ENCODE results near the gene WASHC4.

WASHC4 gene, protein sequence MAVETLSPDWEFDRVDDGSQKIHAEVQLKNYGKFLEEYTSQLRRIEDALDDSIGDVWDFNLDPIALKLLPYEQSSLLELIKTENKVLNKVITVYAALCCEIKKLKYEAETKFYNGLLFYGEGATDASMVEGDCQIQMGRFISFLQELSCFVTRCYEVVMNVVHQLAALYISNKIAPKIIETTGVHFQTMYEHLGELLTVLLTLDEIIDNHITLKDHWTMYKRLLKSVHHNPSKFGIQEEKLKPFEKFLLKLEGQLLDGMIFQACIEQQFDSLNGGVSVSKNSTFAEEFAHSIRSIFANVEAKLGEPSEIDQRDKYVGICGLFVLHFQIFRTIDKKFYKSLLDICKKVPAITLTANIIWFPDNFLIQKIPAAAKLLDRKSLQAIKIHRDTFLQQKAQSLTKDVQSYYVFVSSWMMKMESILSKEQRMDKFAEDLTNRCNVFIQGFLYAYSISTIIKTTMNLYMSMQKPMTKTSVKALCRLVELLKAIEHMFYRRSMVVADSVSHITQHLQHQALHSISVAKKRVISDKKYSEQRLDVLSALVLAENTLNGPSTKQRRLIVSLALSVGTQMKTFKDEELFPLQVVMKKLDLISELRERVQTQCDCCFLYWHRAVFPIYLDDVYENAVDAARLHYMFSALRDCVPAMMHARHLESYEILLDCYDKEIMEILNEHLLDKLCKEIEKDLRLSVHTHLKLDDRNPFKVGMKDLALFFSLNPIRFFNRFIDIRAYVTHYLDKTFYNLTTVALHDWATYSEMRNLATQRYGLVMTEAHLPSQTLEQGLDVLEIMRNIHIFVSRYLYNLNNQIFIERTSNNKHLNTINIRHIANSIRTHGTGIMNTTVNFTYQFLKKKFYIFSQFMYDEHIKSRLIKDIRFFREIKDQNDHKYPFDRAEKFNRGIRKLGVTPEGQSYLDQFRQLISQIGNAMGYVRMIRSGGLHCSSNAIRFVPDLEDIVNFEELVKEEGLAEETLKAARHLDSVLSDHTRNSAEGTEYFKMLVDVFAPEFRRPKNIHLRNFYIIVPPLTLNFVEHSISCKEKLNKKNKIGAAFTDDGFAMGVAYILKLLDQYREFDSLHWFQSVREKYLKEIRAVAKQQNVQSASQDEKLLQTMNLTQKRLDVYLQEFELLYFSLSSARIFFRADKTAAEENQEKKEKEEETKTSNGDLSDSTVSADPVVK

DNA sequence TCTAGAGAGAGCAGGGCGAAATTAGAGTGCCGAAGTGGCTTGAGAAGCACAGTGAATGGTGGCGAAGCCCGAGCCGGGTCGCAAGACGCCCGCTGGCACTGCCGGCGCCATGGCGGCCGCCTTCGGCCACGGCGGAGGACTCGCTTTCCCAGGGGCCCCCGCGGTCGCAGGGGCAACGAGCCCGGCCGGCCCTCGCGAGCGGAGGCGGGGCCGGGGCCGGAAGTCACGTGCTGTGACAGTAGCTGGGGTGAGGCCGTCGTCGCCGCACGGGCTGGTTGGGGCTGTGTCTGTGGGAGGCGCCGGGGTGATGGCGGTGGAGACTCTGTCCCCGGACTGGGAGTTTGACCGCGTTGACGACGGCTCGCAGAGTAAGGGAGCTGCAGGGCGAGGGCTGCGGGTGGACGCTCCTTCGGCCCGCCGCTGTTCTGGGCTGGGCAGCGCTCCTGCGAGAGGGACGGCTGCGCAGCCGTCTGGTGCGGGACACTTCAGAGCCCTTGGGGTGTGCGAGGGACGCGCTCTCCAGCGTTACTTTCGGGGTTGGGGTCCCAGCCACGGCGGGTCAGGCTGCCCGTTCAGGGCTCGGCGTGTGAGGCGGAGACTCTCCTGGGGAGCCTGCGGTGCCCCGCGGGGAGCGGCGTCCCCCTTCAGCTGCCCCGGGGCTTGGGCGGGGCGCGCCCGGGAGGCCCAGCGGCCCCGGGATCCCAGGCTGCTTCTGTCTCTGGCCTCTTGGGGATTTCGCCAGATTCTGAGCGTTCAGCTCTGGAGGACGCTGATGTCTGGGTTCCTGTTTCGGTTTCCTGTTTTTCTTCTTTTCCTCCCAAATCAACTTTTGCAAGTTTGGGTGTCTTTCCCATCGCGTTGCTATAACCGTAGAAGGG, at the start of gene WASHC4:
Gene WASHC4 (plus strand): TSS at position 238 of the 878 bp plus-strand sequence. CDS start 70 bp downstream, at position 308.
- peak; percentile 98 for DNase-seq (ENCODE audit: low spot score)

DNA sequence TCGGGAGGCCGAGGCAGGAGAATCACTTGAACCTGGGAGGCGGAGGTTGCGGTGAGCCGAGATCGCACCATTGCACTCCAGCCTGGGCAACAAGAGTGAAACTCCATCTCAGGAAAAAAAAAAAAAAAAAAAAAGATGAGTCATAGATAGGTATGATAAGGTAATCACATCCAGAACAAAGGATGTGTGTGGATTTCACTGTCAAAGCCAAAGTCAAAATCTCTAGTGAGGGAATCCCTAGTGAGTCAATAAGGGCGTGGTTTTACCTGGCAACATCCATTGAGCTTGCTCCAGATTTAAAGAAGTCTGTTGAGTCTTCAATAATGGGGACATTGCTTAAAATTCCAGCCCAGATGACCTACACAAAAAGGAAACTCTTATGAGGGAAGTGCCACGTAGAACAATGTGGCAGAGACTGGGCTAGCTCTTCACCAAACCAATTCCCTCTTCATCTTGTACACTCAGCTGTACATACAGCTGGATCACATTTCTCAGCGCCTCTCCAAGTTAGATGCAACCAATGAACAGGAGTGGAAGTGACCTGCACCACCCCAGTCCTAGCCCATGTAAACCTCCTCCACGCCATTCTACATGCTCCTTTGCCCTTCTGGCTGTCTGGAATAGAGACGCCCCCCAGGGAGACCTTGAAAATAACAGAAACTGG, 46.7 kb upstream of the WASHC4 start:
- DNase-seq (ENCODE audit: low spot score) = no peak

DNA sequence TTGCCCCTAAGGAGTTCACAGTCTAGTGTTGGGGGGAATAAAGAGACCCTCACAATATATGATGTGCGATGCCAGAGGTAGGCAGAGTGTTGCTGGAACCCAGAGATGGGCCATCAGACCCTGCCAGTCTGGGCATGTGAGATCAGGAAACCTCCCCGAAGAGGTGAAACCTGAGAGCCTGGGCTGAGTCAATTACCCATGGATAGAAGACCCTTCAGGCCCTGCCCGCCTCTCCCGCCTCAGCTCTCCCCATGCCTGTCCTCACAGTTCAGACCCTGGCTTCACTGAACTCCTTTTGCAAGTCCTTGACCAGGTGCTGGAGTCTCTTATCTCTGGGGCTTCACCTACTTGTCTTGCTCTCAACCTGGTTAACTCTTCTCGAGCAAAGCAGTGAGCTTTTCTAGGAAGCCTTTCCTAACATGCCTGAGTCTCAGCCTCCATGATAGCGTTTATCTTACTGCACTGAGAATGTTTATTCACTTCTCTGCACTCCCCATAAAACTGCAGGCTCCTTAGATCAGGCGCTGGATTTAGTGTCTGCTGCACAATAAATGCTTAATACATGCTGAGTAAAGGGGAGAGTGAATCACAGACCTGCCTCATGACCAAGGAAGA, 42.9 kb upstream of the WASHC4 start:
- DNase-seq (ENCODE audit: low spot score) = no peak

DNA sequence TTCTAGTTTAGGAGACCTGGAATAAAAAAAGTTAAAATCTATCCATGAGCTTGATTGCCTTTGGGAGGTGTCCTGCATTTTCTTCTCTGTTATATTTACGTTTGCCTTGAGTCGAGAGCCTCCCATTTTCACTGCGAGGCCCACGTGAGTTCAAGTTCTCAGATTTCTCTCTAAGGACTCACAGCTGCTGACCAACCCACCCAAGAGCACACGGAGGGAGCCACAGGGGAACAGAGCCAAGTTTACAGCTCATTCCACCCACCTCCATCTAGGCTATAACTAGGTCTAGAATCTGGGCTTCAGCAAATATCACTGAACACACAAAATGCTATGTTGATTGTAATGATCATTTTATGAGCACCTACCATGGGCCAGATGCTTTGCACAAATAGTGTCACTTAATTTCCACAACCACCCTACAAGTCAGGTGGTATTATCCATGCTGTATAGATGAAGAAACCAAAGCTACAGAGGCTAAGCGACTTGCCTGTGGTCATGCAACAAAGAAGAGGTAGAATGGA, 40.0 kb upstream of the WASHC4 start:
- peak; percentile 10 for DNase-seq (ENCODE audit: low spot score)

DNA sequence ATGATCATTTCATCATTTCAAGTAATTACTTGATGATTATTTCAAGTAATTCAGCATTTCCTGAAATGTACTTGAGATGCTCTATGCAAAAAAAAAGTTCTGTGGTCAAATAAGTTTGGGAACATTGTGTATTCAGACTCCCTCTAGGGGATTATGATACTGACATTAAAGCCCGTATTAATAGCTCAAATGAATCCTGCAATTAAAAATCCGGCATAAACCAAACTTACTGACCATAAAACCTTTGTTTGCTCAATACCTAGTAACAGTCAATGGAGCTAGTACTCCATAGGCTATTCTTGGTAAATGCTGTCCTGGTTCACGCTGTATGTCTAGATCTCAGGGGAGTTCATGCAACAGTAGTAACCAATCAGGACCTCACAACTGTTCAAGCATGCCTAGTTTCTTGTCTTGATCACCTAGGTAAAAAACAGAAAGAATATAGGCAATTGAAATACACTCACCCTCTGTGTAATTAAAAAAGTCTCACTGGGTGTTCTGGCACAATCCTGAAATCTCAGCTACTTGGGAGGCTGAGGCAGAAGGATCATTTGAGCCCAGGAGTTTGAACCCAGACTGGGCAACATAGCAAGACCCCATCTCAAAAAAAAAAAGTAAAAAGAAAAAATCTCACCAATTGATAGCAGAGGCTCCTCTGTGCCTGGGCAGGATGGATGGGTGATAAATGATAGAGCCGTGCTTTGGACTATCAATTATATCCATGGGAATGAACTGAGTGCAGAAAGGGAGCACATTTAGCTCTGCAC, 37.4 kb upstream of the WASHC4 start:
- no peak for DNase-seq (ENCODE audit: low spot score)

DNA sequence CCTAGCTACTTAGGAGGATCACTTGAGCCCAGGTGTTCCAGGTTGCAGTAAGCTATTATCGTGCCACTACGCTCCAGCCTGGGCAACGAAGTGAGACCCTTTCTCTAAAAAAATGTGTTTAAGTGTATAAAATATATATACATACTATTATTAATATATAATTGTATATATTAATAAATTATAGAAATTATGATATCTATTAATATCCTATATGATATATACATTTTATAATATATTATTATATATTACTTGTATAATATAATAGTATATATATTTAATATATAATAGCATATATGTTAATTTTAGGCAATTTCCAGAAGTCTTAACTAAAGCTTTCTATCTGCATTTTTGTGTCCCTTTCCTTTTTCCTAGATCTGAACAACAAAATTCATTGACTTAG, 35.5 kb upstream of the WASHC4 start:
- no peak for DNase-seq (ENCODE audit: low spot score)

DNA sequence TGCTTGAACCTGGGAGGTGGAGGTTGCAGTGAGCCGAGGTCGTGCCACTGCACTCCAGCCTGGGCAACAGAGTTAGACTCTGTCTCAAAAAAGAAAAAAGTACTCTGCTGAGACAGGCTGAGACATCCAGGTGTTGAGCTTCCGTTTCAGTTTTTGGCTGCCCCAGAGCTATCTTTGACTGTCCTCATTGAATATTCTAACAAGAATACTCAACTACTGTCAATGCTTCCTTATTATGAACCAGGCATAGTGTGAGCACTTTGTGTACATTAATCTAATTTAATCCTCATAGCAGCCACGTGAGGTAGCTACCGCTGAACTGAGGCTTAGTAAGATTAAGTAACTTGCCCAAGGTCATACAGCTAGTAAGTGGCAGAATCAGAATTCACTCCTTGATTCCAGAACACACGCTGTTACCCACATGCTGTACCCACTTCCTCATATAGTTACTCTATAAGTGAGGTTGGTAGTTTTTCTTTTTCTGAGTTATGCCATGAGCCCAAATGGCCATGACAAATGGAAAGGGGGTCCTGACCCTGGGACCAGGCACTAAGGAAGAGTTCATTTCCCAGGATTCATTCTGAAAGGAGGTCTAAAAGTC, 34.5 kb upstream of the WASHC4 start:
- no peak for DNase-seq (ENCODE audit: low spot score)

DNA sequence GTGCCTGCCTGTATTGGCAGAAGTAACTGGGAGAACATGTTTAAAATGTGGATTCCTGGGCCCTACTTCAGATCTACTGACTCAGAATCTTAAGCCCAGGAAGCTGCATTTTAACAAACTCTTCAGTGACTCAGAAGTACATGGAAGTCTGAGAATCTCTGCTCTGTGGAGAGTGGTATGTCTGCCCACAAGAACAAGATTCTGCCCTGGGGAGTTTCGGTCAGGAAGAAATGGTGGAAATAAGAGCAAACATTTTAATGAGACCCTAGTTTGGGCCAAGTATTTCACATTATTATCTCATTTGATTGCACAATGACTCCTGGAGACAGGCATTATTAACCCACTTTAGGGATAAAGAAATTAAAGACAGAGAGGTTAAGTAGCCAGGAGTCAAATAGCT, 31.4 kb upstream of the WASHC4 start:
- DNase-seq (ENCODE audit: low spot score) = peak; percentile 16

DNA sequence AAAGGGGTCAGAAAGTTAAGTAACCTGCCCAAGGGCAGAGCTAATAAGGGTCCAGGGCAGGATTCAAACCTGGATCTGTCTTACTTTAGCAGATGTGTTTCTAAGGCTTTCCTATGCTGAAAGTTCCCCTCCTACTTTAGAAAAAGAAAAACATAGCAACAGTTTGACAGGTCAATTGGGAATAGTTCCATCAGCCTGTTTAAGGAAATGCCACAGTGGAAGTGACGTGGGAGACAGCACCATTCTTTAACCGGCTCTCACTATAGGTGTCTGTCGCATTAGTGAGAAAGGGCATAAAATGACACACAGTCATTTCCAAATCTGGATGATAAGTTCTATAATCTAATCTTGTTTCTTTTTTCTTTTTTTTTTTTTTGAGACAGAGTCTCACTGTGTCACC, 30.6 kb upstream of the WASHC4 start:
- DNase-seq (ENCODE audit: low spot score) = no peak

DNA sequence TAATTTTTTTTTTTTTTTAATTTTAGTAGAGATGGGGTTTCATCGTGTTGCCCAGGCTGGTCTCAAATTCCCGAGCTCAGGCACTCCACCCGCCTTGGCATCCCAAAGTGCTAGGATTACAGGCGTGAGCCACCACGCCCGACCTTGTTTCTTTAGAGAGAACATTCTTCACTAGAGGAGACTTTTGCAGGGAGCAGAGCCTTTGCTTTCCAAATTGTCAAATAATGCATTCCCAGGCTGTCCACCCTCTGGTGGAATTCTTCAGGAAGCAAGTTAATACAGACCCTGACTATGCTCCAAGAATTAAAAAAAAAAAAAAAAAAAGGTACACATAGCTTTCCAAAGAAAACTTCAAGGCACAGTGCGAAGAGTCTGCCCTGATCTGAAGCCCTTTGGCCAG, 30.1 kb upstream of the WASHC4 start:
- DNase-seq (ENCODE audit: low spot score) = no peak

DNA sequence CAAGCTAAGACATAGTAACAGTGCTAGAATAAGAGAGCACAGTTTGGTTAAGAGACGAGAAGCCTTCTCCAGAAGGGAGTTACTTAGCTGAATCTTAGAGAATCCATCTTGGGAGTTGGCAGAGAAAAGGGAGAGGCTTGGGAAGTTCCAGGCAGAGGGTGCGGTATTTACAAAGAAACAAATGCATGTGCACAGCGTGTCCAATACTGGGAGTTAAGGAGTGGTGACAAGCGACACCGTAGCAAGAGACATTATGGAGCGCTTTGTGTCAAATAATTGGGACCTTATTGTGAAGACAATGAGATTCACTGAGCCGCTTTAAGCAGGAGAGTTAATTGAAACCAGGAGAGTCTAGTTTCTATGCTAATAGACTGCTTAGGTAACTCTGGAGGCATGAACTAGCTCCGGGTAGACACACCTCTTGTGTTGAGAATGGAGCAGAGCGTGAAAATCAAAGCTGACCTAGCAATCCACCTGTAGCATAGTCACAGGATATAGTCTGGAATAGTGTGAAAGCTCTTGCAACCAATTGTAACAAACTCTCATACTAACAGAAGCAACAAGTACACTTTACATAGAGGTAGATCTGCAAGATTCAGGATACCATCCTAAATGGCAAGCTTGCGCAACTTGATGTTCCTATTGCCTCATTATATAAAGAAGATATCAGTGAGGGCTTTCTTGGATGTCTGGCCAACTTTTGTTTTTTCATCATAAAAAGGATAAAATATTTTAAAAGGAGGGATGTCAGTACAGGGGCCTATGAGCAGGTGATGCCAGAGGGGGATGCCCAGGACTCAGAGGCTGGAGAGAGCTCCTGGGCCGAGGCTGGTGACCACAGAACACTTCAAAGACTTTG, 28.6 kb upstream of the WASHC4 start:
- no peak for DNase-seq (ENCODE audit: low spot score)

DNA sequence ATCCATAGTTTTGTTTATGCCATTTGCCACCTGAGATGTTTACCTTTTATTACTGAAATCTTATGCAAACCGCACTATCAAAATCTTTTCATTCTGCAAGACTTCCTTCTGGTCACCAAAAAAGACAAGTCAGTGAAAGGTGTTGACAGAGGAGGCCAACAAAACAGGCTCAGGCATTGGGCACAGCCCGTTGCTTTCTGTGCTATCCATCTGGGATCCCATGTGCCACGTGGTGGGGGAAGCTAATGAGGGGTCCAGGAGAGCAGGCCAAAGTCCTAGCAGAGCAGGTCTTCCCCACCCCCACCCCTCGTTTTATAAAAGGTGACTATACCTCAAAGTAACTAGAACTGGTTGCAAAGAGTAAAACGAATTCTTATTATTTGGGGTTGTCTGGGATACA, 24.5 kb upstream of the WASHC4 start:
- no peak for DNase-seq (ENCODE audit: low spot score)

DNA sequence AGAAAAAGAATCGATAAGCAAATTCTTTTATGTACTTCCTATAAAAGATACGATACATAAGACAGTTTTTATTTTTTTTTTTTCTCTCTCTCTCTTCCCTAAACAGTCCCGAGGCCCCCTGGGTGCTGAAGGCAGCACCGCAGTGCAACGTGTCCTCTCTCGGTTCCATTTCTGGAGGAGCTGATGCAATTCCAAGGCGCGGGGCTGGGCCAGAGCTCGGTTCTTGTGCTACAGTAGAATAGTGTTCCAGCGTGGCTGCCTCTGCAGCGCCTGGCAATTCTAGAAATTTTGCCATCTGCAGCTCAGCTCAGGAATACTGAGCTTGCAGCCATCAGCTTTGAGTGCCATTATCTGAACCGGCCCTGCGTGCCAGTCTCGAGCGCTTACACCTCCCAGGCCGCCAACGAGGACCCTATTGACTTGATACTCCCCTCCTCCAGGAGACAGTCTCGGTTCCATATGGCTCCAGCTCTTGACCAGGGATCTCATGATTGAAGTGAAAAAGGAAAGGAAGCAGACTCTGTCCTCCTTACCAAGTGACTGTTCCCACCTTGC, 23.9 kb upstream of the WASHC4 start:
- peak; percentile 78 for DNase-seq (ENCODE audit: low spot score)

DNA sequence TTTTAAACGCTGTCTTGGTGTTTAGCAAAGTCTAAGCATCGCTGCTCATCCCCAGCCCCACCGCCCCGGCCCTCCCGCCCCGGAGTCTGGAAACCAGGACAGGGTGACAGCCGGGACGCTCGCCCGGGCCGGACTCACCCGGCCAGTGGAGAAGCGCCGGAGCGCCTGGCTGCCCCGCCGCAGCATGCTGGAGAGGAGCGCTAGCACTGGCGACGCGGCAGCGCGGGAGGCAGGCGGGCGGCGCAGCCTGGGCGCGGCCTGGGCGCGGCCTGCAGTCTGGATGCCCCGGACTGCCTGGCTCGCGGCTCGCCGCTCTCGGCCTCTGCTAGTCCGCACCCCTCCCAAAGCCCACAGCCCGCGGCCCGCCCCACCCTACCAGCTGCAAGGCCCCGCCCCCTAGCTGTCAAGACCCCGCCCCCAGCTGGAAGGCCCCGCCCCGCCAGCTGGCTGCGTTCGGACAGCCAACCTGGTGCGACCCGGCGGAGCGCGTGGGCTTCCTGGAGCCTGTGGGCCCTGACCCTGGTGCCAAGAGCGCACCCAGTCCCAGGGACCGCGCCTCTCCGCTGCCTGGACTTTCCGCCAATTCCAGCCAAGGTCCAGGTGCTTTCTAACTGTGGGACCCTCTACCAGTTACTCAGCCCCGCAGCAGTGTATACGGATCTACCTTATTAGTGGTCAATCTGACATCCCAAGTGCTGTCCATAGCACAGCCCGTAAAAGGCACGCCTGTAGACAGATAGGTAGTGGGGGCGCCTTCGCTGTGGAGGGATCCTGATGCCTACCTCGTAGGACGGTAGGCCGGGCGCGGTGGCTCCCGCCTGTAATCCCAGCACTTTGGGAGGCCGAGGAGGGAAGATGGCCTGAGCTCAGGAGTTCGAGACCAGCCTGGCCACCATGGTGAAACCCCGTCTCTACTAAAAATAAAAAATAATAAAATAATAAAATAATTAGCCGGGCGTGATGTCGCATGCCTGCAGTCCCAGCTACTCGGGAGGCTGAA, 23.0 kb upstream of the WASHC4 start, which contains the start of gene ALDH1L2:
Gene ALDH1L2 (minus strand): TSS at position 208 of the 1,000 bp plus-strand sequence. CDS start 22 bp downstream, at position 186.
- peak; percentile 95 for DNase-seq (ENCODE audit: low spot score)

DNA sequence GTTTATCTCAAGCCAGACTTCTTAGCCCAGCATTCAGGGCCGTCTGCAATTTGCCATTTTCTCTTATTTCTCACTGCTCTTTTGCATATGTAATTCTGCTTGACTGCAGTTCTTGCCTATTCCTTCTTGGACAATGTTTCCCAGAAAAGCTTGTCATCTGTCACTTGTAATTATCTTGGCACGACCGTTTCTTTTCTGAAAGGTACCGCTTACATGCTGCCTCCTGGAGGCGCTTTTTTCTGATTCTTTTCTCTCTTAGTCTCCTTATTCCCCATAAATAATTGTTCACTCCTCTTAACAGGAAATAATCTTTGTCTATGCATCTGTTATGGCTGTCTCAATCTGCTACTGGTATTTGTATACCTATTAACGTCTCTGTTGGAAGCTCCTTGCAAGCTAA, 22.0 kb upstream of the WASHC4 start:
- DNase-seq (ENCODE audit: low spot score) = no peak

DNA sequence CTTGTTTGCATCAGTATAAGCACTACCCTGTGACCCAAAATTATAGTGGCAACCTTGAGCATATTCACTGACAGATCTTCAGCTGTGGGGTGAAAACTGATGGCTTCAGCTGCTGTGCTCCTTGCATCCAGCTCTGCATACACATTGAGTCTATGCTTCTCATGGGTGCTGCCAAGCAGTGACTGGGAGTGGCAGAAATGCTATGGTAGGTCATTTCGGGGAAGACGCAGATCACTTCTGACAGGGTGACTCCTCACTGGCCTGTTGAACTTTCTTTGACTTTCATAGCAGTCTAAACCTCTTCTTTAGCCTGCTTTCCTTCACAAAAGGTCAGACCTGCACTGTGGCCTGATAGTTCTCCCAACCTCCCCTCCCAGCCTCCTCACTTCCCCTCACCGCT, 17.7 kb upstream of the WASHC4 start:
- DNase-seq (ENCODE audit: low spot score) = no peak
